Adrenal gland (tissue), 5 donors: ENCODE measurements around the gene OR2J3.

Source experiments
- CTCF ChIP-seq, 6 experiments: fragments of 450-650 bp in 4 of 6; fragments of 200-600 bp in 2 of 6; sonication (generic) in 1 of 6; IDR thresholded peaks; 1 replicate in 5 of 6; 2 replicates in 1 of 6; pipeline versions ENCODE4 v1.5.1 to v1.8.0; 2016 to 2021; ENCODE audit warnings: antibody characterized with exemption in 6 of 6, mild to moderate bottlenecking in 2 of 6, moderate library complexity in 1 of 6
- POLR2A ChIP-seq, 2 donors: fragments of 450-650 bp; IDR thresholded peaks; one replicate each; pipeline ENCODE4 v1.6.1; 2017; ENCODE audit warnings: antibody characterized with exemption in 2 of 2, mild to moderate bottlenecking in 2 of 2, moderate library complexity in 1 of 2
- donor health status: DM: no; HTN: no; CAD: no.

GRCh38 chr6:29141606-29142005 lies 33.7 kb downstream of the OR2J3 start:
- TF ChIP-seq CTCF (IDR thresholded peaks at IDR 0.05) (no peak), POLR2A (IDR thresholded peaks at IDR 0.05) (no peak)
